WTC11 (cell line): Measurements from ENCODE around the gene METTL15. TPM values are rescaled to one million over a fixed set of nuclear protein-coding genes. Genes with fewer than 3 reads are reported as not detected.

ENCODE experiments used
- ATAC-seq: fragments of 200-7000 bp; cut with Tn5 transposase; 2 replicates; pipeline ENCODE4 v1.10.0; 2021; ENCODE audit warnings: mild to moderate bottlenecking, moderate library complexity
- CTCF ChIA-PET: fragments of 300-600 bp; sonication (Branson Sonifier 250); formaldehyde crosslinking; loops from one replicate; lab custom pipeline; 2021; ENCODE audit warnings: antibody characterized with exemption; lab: Charles Lee
- POLR2A ChIA-PET: fragments of 350-600 bp; sonication (Branson Sonifier 250); formaldehyde crosslinking; loops from one replicate; lab custom pipeline; 2021; ENCODE audit warnings: antibody characterized with exemption; lab: Charles Lee
- DNase-seq: peaks from one replicate; pipeline ENCODE4 v3.0.0; 2021; ENCODE audit warnings: low spot score
- H3K27ac Mint-ChIP-seq: 2 replicates; pipeline ENCODE4 v1.8.0; 2021; ENCODE audit warnings: mixed read lengths
- H3K27me3 Mint-ChIP-seq: 2 replicates; pipeline ENCODE4 v1.8.0; 2021; ENCODE audit warnings: low read depth, mild to moderate bottlenecking, moderate library complexity, mixed read lengths
- H3K36me3 Mint-ChIP-seq: 2 replicates; pipeline ENCODE4 v1.8.0; 2021; ENCODE audit warnings: mixed read lengths
- H3K4me1 Mint-ChIP-seq: 2 replicates; pipeline ENCODE4 v1.8.0; 2022; ENCODE audit warnings: mixed read lengths
- H3K4me3 Mint-ChIP-seq: 2 replicates; pipeline ENCODE4 v1.8.0; 2021; ENCODE audit warnings: mild to moderate bottlenecking, moderate library complexity, mixed read lengths
- H3K9me3 Mint-ChIP-seq: 2 replicates; pipeline ENCODE4 v1.8.0; 2021; ENCODE audit warnings: mixed read lengths
- AR ChIP-seq: fragments of 250-450 bp; sonication (Bioruptor Pico); IDR thresholded peaks from 2 replicates; pipeline ENCODE4 v1.9.0; 2021; ENCODE audit warnings: mild to moderate bottlenecking
- ATF3 ChIP-seq: sonication (generic); formaldehyde crosslinking; conservative IDR thresholded peaks from 2 replicates; pipeline ENCODE4 v1.8.1; 2022; ENCODE audit warnings: mild to moderate bottlenecking, missing genetic modification reagents
- ERG ChIP-seq: fragments of 250-450 bp; sonication (Bioruptor Pico); IDR thresholded peaks from 2 replicates; pipeline ENCODE4 v1.8.0; 2021; ENCODE audit warnings: mild to moderate bottlenecking
- ESRRA ChIP-seq: sonication (generic); formaldehyde crosslinking; IDR thresholded peaks from 2 replicates; pipeline ENCODE4 v1.8.1; 2022; ENCODE audit warnings: mild to moderate bottlenecking, missing genetic modification reagents, borderline replicate concordance
- FOXP4 ChIP-seq: sonication (generic); formaldehyde crosslinking; IDR thresholded peaks from 2 replicates; pipeline ENCODE4 v1.8.0; 2022; ENCODE audit warnings: mild to moderate bottlenecking, missing genetic modification reagents
- IRF2 ChIP-seq: sonication (generic); formaldehyde crosslinking; IDR thresholded peaks from 2 replicates; pipeline ENCODE4 v1.8.0; 2022; ENCODE audit warnings: low read depth, missing genetic modification reagents, borderline replicate concordance
- MAX ChIP-seq: sonication (generic); formaldehyde crosslinking; IDR thresholded peaks from 2 replicates; pipeline ENCODE4 v1.8.0; 2022; ENCODE audit warnings: mild to moderate bottlenecking, missing genetic modification reagents
- MXD4 ChIP-seq: fragments of 250-450 bp; sonication (Bioruptor Pico); IDR thresholded peaks from 2 replicates; pipeline ENCODE4 v1.8.0; 2021; ENCODE audit warnings: mild to moderate bottlenecking, moderate library complexity, borderline replicate concordance
- MYBL2 ChIP-seq: sonication (generic); formaldehyde crosslinking; IDR thresholded peaks from 2 replicates; pipeline ENCODE4 v1.8.1; 2023; ENCODE audit warnings: mild to moderate bottlenecking, moderate library complexity, missing genetic modification reagents
- NFE2L1 ChIP-seq: sonication (generic); formaldehyde crosslinking; IDR thresholded peaks from 2 replicates; pipeline ENCODE4 v1.8.1; 2023; ENCODE audit warnings: missing genetic modification reagents
- OVOL2 ChIP-seq: fragments of 250-450 bp; sonication (Bioruptor Pico); IDR thresholded peaks from 2 replicates; pipeline ENCODE4 v1.9.0; 2021; ENCODE audit warnings: mild to moderate bottlenecking, borderline replicate concordance
- SMAD4 ChIP-seq: sonication (generic); formaldehyde crosslinking; IDR thresholded peaks from 2 replicates; pipeline ENCODE4 v1.8.0; 2022; ENCODE audit warnings: mild to moderate bottlenecking, missing genetic modification reagents
- USF2 ChIP-seq: sonication (generic); formaldehyde crosslinking; IDR thresholded peaks from 2 replicates; pipeline ENCODE4 v1.8.1; 2023; ENCODE audit warnings: mild to moderate bottlenecking, missing genetic modification reagents, moderate library complexity
- ZNF317 ChIP-seq: sonication (generic); formaldehyde crosslinking; IDR thresholded peaks from 2 replicates; pipeline ENCODE4 v1.8.1; 2023; ENCODE audit warnings: low read depth, mild to moderate bottlenecking, moderate library complexity, missing genetic modification reagents, borderline replicate concordance
- ZNF423 ChIP-seq: fragments of 250-450 bp; sonication (Bioruptor Pico); IDR thresholded peaks from 2 replicates; pipeline ENCODE4 v2.1.2; 2022; ENCODE audit warnings: mild to moderate bottlenecking, moderate library complexity
- total RNA-seq: library from RNA; stranded (reverse); gene quantifications from 3 replicates; pipeline ENCODE4 v1.2.3, GENCODE V29; 2021
- TF ChIP-seq, protein P1 (sequence below): sonication (generic); formaldehyde crosslinking; IDR thresholded peaks from 2 replicates; pipeline ENCODE4 v1.8.1; 2023; ENCODE audit warnings: mild to moderate bottlenecking, missing genetic modification reagents
- TF ChIP-seq, protein P2 (sequence below): fragments of 250-450 bp; sonication (Bioruptor Pico); IDR thresholded peaks from 2 replicates; pipeline ENCODE4 v1.9.0; 2021; ENCODE audit warnings: mild to moderate bottlenecking
- TF ChIP-seq, protein P3 (sequence below): sonication (generic); formaldehyde crosslinking; IDR thresholded peaks from 2 replicates; pipeline ENCODE4 v1.8.1; 2022; ENCODE audit warnings: low read depth, mild to moderate bottlenecking, moderate library complexity, missing genetic modification reagents, borderline replicate concordance
- TF ChIP-seq, protein P4 (sequence below): fragments of 200-600 bp; IDR thresholded peaks from 2 replicates; pipeline ENCODE4 v1.8.0; 2022; ENCODE audit warnings: antibody characterized with exemption

The METTL15 gene
- total RNA-seq, 1 experiment from 2014 or later = 13.2 TPM

DNA sequence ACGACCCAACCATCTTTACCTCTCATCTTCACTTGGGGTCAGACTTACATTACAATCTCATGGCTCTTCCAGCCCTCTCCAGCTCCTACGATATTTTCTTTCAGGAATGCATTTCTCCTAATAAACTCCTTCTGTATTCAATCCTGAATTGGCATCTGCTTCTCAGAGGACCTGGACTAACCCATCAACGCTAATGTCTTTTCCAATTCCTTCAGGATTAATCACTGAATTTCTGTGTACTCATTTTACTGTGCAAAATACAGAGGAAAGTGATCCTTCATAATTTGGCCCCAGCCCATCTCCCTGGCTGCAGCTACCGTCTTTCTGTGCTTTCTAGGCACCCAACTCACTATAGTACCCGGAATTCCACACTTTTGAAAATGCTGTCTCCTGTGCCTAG, 239.2 kb downstream of the METTL15 start:
- Mint-ChIP-seq H3K27me3 (no peaks in the 10 kb centered on the region), H3K36me3 (no peaks in the 10 kb centered on the region), H3K4me3 (no peak overlapping the region), H3K4me1 (peaks cover 11% of the 10 kb centered on the region), H3K9me3 (no peaks in the 10 kb centered on the region), H3K27ac (no peak overlapping the region)
- CTCF ChIA-PET = no interaction called here
- POLR2A ChIA-PET = no interaction called here
- TF ChIP-seq SMAD4 = no peak
- ATAC-seq (no peak), DNase-seq (no peak)

GRCh38 chr11:28350216-28350615, 242.0 kb downstream of the METTL15 start:
- Mint-ChIP-seq H3K27me3 (no peaks in the 10 kb centered on the region), H3K4me1 (no peaks in the 10 kb centered on the region), H3K4me3 (no peak overlapping the region), H3K36me3 (no peaks in the 10 kb centered on the region), H3K9me3 (no peaks in the 10 kb centered on the region), H3K27ac (no peak overlapping the region)
- TF ChIP-seq FOXP4 (CRISPR knock-in tag) (no peak), MAX (CRISPR knock-in tag) (no peak), IRF2 (no peak), MXD4 (CRISPR knock-in tag) (no peak), ZNF317 (CRISPR knock-in tag) (no peak), NFE2L1 (no peak), OVOL2 (no peak), AR (CRISPR knock-in tag) (no peak), ZNF423 (CRISPR knock-in tag) (no peak), SMAD4 (no peak), ATF3 (CRISPR knock-in tag) (no peak), USF2 (CRISPR knock-in tag) (no peak), ERG (no peak), ESRRA (CRISPR knock-in tag) (no peak), MYBL2 (CRISPR knock-in tag) (no peak)
- TF ChIP-seq, protein P1, sequence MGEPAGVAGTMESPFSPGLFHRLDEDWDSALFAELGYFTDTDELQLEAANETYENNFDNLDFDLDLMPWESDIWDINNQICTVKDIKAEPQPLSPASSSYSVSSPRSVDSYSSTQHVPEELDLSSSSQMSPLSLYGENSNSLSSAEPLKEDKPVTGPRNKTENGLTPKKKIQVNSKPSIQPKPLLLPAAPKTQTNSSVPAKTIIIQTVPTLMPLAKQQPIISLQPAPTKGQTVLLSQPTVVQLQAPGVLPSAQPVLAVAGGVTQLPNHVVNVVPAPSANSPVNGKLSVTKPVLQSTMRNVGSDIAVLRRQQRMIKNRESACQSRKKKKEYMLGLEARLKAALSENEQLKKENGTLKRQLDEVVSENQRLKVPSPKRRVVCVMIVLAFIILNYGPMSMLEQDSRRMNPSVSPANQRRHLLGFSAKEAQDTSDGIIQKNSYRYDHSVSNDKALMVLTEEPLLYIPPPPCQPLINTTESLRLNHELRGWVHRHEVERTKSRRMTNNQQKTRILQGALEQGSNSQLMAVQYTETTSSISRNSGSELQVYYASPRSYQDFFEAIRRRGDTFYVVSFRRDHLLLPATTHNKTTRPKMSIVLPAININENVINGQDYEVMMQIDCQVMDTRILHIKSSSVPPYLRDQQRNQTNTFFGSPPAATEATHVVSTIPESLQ (CRISPR knock-in tag) = no peak
- TF ChIP-seq, protein P2, sequence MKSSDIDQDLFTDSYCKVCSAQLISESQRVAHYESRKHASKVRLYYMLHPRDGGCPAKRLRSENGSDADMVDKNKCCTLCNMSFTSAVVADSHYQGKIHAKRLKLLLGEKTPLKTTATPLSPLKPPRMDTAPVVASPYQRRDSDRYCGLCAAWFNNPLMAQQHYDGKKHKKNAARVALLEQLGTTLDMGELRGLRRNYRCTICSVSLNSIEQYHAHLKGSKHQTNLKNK (CRISPR knock-in tag) = no peak
- TF ChIP-seq, protein P3, sequence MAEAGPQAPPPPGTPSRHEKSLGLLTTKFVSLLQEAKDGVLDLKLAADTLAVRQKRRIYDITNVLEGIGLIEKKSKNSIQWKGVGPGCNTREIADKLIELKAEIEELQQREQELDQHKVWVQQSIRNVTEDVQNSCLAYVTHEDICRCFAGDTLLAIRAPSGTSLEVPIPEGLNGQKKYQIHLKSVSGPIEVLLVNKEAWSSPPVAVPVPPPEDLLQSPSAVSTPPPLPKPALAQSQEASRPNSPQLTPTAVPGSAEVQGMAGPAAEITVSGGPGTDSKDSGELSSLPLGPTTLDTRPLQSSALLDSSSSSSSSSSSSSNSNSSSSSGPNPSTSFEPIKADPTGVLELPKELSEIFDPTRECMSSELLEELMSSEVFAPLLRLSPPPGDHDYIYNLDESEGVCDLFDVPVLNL = no peak
- TF ChIP-seq, protein P4, sequence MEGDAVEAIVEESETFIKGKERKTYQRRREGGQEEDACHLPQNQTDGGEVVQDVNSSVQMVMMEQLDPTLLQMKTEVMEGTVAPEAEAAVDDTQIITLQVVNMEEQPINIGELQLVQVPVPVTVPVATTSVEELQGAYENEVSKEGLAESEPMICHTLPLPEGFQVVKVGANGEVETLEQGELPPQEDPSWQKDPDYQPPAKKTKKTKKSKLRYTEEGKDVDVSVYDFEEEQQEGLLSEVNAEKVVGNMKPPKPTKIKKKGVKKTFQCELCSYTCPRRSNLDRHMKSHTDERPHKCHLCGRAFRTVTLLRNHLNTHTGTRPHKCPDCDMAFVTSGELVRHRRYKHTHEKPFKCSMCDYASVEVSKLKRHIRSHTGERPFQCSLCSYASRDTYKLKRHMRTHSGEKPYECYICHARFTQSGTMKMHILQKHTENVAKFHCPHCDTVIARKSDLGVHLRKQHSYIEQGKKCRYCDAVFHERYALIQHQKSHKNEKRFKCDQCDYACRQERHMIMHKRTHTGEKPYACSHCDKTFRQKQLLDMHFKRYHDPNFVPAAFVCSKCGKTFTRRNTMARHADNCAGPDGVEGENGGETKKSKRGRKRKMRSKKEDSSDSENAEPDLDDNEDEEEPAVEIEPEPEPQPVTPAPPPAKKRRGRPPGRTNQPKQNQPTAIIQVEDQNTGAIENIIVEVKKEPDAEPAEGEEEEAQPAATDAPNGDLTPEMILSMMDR = no peak
- no peak for ATAC-seq
- CTCF ChIA-PET = no interaction called here
- DNase-seq = no peak
- POLR2A ChIA-PET = no interaction called here
